Ovary (tissue), 9 donors: ENCODE results near the gene BRIP1. TPM values are rescaled to one million over a fixed set of nuclear protein-coding genes. Genes with fewer than 3 reads are reported as not detected.

Experiments used
- DNase-seq, 5 donors: peaks; one replicate each; pipeline ENCODE4 v3.0.0-alpha.2; 2019 to 2020
- H3K27ac ChIP-seq, 2 donors: fragments of 200-600 bp; one replicate each; pipeline versions ENCODE4 v1.5.1 to v1.8.0; 2019 to 2022
- H3K27me3 ChIP-seq: fragments of 200-600 bp; one replicate; pipeline ENCODE4 v1.8.0; 2022
- H3K36me3 ChIP-seq: fragments of 200-600 bp; sonication (generic); one replicate; pipeline ENCODE4 v1.5.1; 2019
- H3K4me1 ChIP-seq: one replicate; pipeline ENCODE4 v1.8.1; 2013; ENCODE audit warnings: mild to moderate bottlenecking, moderate library complexity; ENCODE audit not compliant: insufficient read depth
- H3K4me3 ChIP-seq: fragments of 200-600 bp; sonication (generic); one replicate; pipeline ENCODE4 v1.5.1; 2017
- H3K9me3 ChIP-seq, 2 donors: fragments of 200-600 bp in 1 of 2; sonication (generic) in 1 of 2; one replicate each; pipeline versions ENCODE4 v1.5.1 to v1.8.1; 2013 to 2019; ENCODE audit warnings: mild to moderate bottlenecking in 1 of 2, moderate library complexity in 1 of 2
- CTCF ChIP-seq, 3 donors: fragments of 450-650 bp in 2 of 3; fragments of 200-600 bp in 1 of 3; IDR thresholded peaks; one replicate each; pipeline versions ENCODE4 v1.5.1 to v1.8.0; 2016 to 2022; ENCODE audit warnings: antibody characterized with exemption in 3 of 3, mild to moderate bottlenecking in 1 of 3
- EP300 ChIP-seq: sonication (generic); formaldehyde crosslinking; IDR thresholded peaks from one replicate; pipeline ENCODE4 v1.6.1; 2017; ENCODE audit warnings: antibody characterized with exemption
- POLR2A ChIP-seq: fragments of 450-650 bp; IDR thresholded peaks from one replicate; pipeline ENCODE4 v1.6.1; 2017; ENCODE audit warnings: antibody characterized with exemption, mild to moderate bottlenecking, moderate library complexity
- WGBS, 3 donors: extraction: QIAGEN DNeasy Blood & Tissue Kit in 1 of 3; methylation state at CpG; one replicate each; pipeline versions ENCODE4 v1.1.5 to v1.1.7; 2013 to 2017; 5-methylcytosine and 5-hydroxymethylcytosine counted together
- intact Hi-C, 4 donors: fragments of 100-400 bp; cut with DNase I; formaldehyde crosslinking; loops; one replicate each; pipeline versions ENCODE4 v1.11.0 to v1.15.1; 2022 to 2023
- polyA plus RNA-seq, 2 donors: library from polyadenylated mRNA; stranded (reverse); fragments of 200-250 nt in 1 of 2; fragments of 350-450 nt in 1 of 2; fragmentation: Illumina TruSeq in 1 of 2; extraction: RNeasy Lipid Tissue Mini Kit (QIAGEN cat#74804) in 1 of 2; gene quantifications; one replicate each; pipeline ENCODE4 v1.2.3, GENCODE V29; 2013 to 2014
- total RNA-seq, 7 donors: library from RNA; depleted of rRNA in 2 of 7; stranded (reverse); fragments of >200 nt in 2 of 7; fragmentation: NEBNext Ultra II Directional in 3 of 7; extraction: Animal tissue kit (Norgen Biotek cat#: 25700) in 3 of 7; gene quantifications; one replicate each; pipeline versions ENCODE4 v1.1.0 to v1.2.4, GENCODE V29; 2016 to 2023
- donor health status: DM: no; HTN: no; CAD: no; lungs with moderate emphysema.
- donor health status: DM: no; HTN: no; CAD: no.
- donor health status: Bipolar disorder and iron deficiency.
- donor health status: DM: yes; HTN: yes; CAD: no.
- donor health status: DM: no; HTN: no; CAD: no.
- donor health status: DM: yes; HTN: yes; CAD: no.

Gene BRIP1
- total and polyA plus RNA-seq, 9 donors = 0.11 to 2.3 (median 1.1) TPM

GRCh38 chr17:61700252-61700651 lies 163.1 kb downstream of the BRIP1 start:
- DNase-seq = no peak
- Histone ChIP-seq H3K9me3 (peaks cover 0 to 5% of the 10 kb centered on the region in 2 donors), H3K27me3 (no peaks in the 10 kb centered on the region), H3K4me1 (no peaks in the 10 kb centered on the region), H3K27ac (no peak overlapping the region), H3K4me3 (no peak overlapping the region), H3K36me3 (no peaks in the 10 kb centered on the region)
- no peak for TF ChIP-seq EP300
- TF ChIP-seq CTCF (IDR thresholded peaks at IDR 0.05) = no peak
- TF ChIP-seq POLR2A = no peak
- intact Hi-C loops = no loop called here
- WGBS, 3 donors = 97 to 98% (median 98%) methylated on average over 5 of the region's 5 CpGs

- Histone ChIP-seq H3K27ac (no peak overlapping the region), H3K36me3 (no peaks in the 10 kb centered on the region), H3K4me1 (no peaks in the 10 kb centered on the region), H3K4me3 (no peak overlapping the region), H3K27me3 (no peaks in the 10 kb centered on the region), H3K9me3 (peaks cover 0 to 5% of the 10 kb centered on the region in 2 donors)
- 98 to 100% (median 98%) methylated on average over 2 of the region's 2 CpGs for WGBS, 3 donors
- DNase-seq = no peak
- TF ChIP-seq POLR2A = no peak
- TF ChIP-seq CTCF (IDR thresholded peaks at IDR 0.05) = no peak
- TF ChIP-seq EP300 = no peak
- intact Hi-C loops = no loop called here
These were observed 163.6 kb downstream of the BRIP1 start for GRCh38 chr17:61699694-61700093.

GRCh38 chr17:61699032-61699431 lies 164.3 kb downstream of the BRIP1 start:
- intact Hi-C loops = no loop called here
- WGBS, 3 donors = 97 to 98% (median 98%) methylated on average over 1 of the region's 1 CpG
- Histone ChIP-seq H3K4me3 (no peak overlapping the region), H3K27ac (no peak overlapping the region), H3K9me3 (peaks cover 0 to 5% of the 10 kb centered on the region in 2 donors), H3K4me1 (no peaks in the 10 kb centered on the region), H3K36me3 (no peaks in the 10 kb centered on the region), H3K27me3 (no peaks in the 10 kb centered on the region)
- DNase-seq = no peak
- TF ChIP-seq CTCF (IDR thresholded peaks at IDR 0.05) (no peak), EP300 (no peak), POLR2A (no peak)

- no peaks in the 10 kb centered on the region for H3K27me3 ChIP-seq
- DNase-seq = no peak
- H3K36me3 ChIP-seq = no peaks in the 10 kb centered on the region
- H3K27ac ChIP-seq = no peak overlapping the region
- peaks cover 0 to 5% of the 10 kb centered on the region in 2 donors for H3K9me3 ChIP-seq
- H3K4me1 ChIP-seq = no peaks in the 10 kb centered on the region
- intact Hi-C loops = no loop called here
- 96 to 99% (median 99%) methylated on average over 2 of the region's 2 CpGs for WGBS, 3 donors
- H3K4me3 ChIP-seq = no peak overlapping the region
- no peak for TF ChIP-seq EP300
- no peak for TF ChIP-seq POLR2A
- TF ChIP-seq CTCF (IDR thresholded peaks at IDR 0.05) = no peak
These were observed 165.1 kb downstream of the BRIP1 start for GRCh38 chr17:61698244-61698643.
